HepG2 (cell line): ENCODE data around the gene RUVBL1. TPM values are rescaled to one million over a fixed set of nuclear protein-coding genes. Genes with fewer than 3 reads are reported as not detected.

Experiments used
- MAFK ChIP-seq, 2 experiments: IDR thresholded peaks in 1 of 2; conservative IDR thresholded peaks in 1 of 2; 2 replicates each; pipeline ENCODE4 v1.6.1; 2011; ENCODE audit warnings: improper control_type of control experiment in 2 of 2, low read length in 2 of 2
- MIXL1 ChIP-seq: IDR thresholded peaks from 2 replicates; pipeline ENCODE4 v1.6.1; 2016
- RAD21 ChIP-seq: fragments of 450-650 bp; formaldehyde crosslinking; IDR thresholded peaks from 2 replicates; pipeline ENCODE4 v1.5.0; 2020; ENCODE audit warnings: mild to moderate bottlenecking
- SMC3 ChIP-seq: IDR thresholded peaks from 2 replicates; pipeline ENCODE4 v1.6.1; 2011; ENCODE audit warnings: low read length, improper control_type of control experiment
- SPEN ChIP-seq: sonication (generic); formaldehyde crosslinking; IDR thresholded peaks from 2 replicates; pipeline ENCODE4 v1.5.1; 2020; ENCODE audit warnings: low read depth, mild to moderate bottlenecking, missing genetic modification reagents
- SRSF9 ChIP-seq: fragments of 200-400 bp; formaldehyde crosslinking; IDR thresholded peaks from 2 replicates; pipeline ENCODE4 v1.6.1; 2018; ENCODE audit warnings: borderline replicate concordance, mild to moderate bottlenecking, low read depth, low read length; ENCODE audit not compliant: insufficient read depth, poor library complexity, severe bottlenecking
- THAP11 ChIP-seq: IDR thresholded peaks from 2 replicates; pipeline ENCODE4 v1.6.1; 2016; ENCODE audit warnings: missing biosample characterization, missing genetic modification reagents
- XRCC5 ChIP-seq: fragments of 200-400 bp; formaldehyde crosslinking; optimal IDR thresholded peaks from 2 replicates; pipeline ENCODE3; 2017; ENCODE audit warnings: mild to moderate bottlenecking, low read length
- ZBTB20 ChIP-seq: sonication (generic); formaldehyde crosslinking; IDR thresholded peaks from 2 replicates; pipeline ENCODE4 v1.8.1; 2023; ENCODE audit warnings: missing genetic modification reagents, low read depth, mild to moderate bottlenecking, borderline replicate concordance
- ZBTB38 ChIP-seq: sonication (generic); formaldehyde crosslinking; IDR thresholded peaks from 2 replicates; pipeline ENCODE4 v1.5.1; 2020; ENCODE audit warnings: mild to moderate bottlenecking, missing genetic modification reagents
- ZNF274 ChIP-seq: sonication (generic); formaldehyde crosslinking; IDR thresholded peaks from 2 replicates; pipeline ENCODE4 v1.5.1; 2020; ENCODE audit warnings: mild to moderate bottlenecking, missing genetic modification reagents
- ZNF329 ChIP-seq: sonication (generic); formaldehyde crosslinking; IDR thresholded peaks from 2 replicates; pipeline ENCODE4 v1.9.0; 2021; ENCODE audit warnings: low read depth, mild to moderate bottlenecking, missing genetic modification reagents
- ZNF331 ChIP-seq: sonication (generic); formaldehyde crosslinking; IDR thresholded peaks from 2 replicates; pipeline ENCODE4 v1.4.0; 2020; ENCODE audit warnings: missing genetic modification reagents
- ZNF670 ChIP-seq: sonication (generic); formaldehyde crosslinking; IDR thresholded peaks from 2 replicates; pipeline ENCODE4 v1.8.0; 2022; ENCODE audit warnings: mild to moderate bottlenecking, missing genetic modification reagents, borderline replicate concordance
- polyA plus RNA-seq, 8 experiments: library from polyadenylated mRNA; depleted of rRNA in 3 of 8; stranded (reverse) in 7 of 8; unstranded in 1 of 8; fragments of >200 nt; fragmentation: Illumina TruSeq in 4 of 8; extraction: Trizol in 4 of 8; gene quantifications; 2 replicates each; pipeline versions ENCODE4 v1.2.1 to v1.2.3, GENCODE V29; 2011 to 2016; ENCODE audit warnings: low read depth in 4 of 8, missing spikeins in 1 of 8, mixed read lengths in 1 of 8; ENCODE audit not compliant: insufficient read depth in 1 of 8
- total RNA-seq, 5 experiments: library from RNA; depleted of rRNA; stranded (reverse); fragments of >200 nt; fragmentation: Illumina TruSeq; extraction: Trizol; gene quantifications; 2 replicates each; pipeline ENCODE4 v1.2.3, GENCODE V29; 2016; ENCODE audit warnings: low read depth in 1 of 5
- TF ChIP-seq, protein P1 (sequence below), 2 experiments: fragments of 450-650 bp in 1 of 2; sonication (generic) in 1 of 2; formaldehyde crosslinking in 1 of 2; IDR thresholded peaks; 2 replicates each; pipeline versions ENCODE4 v1.6.1 to v1.8.0; 2016 to 2022; ENCODE audit warnings: antibody characterized with exemption in 1 of 2, mild to moderate bottlenecking in 1 of 2, missing genetic modification reagents in 1 of 2
- TF ChIP-seq, protein P2 (sequence below): sonication (generic); formaldehyde crosslinking; IDR thresholded peaks from 2 replicates; pipeline ENCODE4 v1.5.1; 2020; ENCODE audit warnings: mild to moderate bottlenecking, missing genetic modification reagents, moderate library complexity

RUVBL1 gene
- total and polyA plus RNA-seq, 2 of the 13 experiments (the other 11 are each of a cell fraction or from before 2014, with no cell fraction given), result 32.7 to 86.3 TPM

GRCh38 chr3:128095222-128095703, 28.3 kb downstream of the RUVBL1 start (continued):
- TF ChIP-seq, protein P1, sequence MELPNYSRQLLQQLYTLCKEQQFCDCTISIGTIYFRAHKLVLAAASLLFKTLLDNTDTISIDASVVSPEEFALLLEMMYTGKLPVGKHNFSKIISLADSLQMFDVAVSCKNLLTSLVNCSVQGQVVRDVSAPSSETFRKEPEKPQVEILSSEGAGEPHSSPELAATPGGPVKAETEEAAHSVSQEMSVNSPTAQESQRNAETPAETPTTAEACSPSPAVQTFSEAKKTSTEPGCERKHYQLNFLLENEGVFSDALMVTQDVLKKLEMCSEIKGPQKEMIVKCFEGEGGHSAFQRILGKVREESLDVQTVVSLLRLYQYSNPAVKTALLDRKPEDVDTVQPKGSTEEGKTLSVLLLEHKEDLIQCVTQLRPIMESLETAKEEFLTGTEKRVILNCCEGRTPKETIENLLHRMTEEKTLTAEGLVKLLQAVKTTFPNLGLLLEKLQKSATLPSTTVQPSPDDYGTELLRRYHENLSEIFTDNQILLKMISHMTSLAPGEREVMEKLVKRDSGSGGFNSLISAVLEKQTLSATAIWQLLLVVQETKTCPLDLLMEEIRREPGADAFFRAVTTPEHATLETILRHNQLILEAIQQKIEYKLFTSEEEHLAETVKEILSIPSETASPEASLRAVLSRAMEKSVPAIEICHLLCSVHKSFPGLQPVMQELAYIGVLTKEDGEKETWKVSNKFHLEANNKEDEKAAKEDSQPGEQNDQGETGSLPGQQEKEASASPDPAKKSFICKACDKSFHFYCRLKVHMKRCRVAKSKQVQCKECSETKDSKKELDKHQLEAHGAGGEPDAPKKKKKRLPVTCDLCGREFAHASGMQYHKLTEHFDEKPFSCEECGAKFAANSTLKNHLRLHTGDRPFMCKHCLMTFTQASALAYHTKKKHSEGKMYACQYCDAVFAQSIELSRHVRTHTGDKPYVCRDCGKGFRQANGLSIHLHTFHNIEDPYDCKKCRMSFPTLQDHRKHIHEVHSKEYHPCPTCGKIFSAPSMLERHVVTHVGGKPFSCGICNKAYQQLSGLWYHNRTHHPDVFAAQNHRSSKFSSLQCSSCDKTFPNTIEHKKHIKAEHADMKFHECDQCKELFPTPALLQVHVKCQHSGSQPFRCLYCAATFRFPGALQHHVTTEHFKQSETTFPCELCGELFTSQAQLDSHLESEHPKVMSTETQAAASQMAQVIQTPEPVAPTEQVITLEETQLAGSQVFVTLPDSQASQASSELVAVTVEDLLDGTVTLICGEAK (IDR thresholded peaks at IDR 0.05), result no peak
- TF ChIP-seq, protein P1 (CRISPR knock-in tag; IDR thresholded peaks at IDR 0.05), result no peak
- TF ChIP-seq, protein P2, sequence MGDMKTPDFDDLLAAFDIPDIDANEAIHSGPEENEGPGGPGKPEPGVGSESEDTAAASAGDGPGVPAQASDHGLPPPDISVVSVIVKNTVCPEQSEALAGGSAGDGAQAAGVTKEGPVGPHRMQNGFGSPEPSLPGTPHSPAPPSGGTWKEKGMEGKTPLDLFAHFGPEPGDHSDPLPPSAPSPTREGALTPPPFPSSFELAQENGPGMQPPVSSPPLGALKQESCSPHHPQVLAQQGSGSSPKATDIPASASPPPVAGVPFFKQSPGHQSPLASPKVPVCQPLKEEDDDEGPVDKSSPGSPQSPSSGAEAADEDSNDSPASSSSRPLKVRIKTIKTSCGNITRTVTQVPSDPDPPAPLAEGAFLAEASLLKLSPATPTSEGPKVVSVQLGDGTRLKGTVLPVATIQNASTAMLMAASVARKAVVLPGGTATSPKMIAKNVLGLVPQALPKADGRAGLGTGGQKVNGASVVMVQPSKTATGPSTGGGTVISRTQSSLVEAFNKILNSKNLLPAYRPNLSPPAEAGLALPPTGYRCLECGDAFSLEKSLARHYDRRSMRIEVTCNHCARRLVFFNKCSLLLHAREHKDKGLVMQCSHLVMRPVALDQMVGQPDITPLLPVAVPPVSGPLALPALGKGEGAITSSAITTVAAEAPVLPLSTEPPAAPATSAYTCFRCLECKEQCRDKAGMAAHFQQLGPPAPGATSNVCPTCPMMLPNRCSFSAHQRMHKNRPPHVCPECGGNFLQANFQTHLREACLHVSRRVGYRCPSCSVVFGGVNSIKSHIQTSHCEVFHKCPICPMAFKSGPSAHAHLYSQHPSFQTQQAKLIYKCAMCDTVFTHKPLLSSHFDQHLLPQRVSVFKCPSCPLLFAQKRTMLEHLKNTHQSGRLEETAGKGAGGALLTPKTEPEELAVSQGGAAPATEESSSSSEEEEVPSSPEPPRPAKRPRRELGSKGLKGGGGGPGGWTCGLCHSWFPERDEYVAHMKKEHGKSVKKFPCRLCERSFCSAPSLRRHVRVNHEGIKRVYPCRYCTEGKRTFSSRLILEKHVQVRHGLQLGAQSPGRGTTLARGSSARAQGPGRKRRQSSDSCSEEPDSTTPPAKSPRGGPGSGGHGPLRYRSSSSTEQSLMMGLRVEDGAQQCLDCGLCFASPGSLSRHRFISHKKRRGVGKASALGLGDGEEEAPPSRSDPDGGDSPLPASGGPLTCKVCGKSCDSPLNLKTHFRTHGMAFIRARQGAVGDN (CRISPR knock-in tag), result peak; percentile 73
- TF ChIP-seq ZBTB38 (CRISPR knock-in tag), result peak; percentile 56; the same call in 1 of the 2 replicates
- peak; percentile 94 for TF ChIP-seq RAD21 (CRISPR knock-in tag)
- no peak for TF ChIP-seq ZNF329
- TF ChIP-seq ZNF274 (CRISPR knock-in tag), result 0 out of 2 replicates have a peak, but pooled peaks have one; percentile 60
- peak; percentile 83 for TF ChIP-seq XRCC5
- TF ChIP-seq ZNF331 (CRISPR knock-in tag), result peak; percentile 29; the same call in 1 of the 2 replicates
- TF ChIP-seq SRSF9, result no peak
- TF ChIP-seq SPEN, result peak; percentile 26; the same call in 1 of the 2 replicates
- peak; percentile 61; the same call in 1 of the 2 replicates for TF ChIP-seq SMC3
- TF ChIP-seq THAP11 (CRISPR knock-in tag), result peak; percentile 24; the same call in 1 of the 2 replicates
- no peak for TF ChIP-seq ZNF670 (CRISPR knock-in tag)
- TF ChIP-seq MIXL1 (CRISPR knock-in tag), result 0 out of 2 replicates have a peak, but pooled peaks have one; percentile 19
- TF ChIP-seq MAFK (conservative IDR thresholded peaks at IDR 0.05 in 1 of 2, IDR thresholded peaks at IDR 0.05 in 1 of 2; ENCODE audit: low read length in 2 of 2), result 0 out of 4 replicates have a peak, but pooled peaks of 1 of the 2 experiments have one; percentile 11
- TF ChIP-seq ZBTB20 (CRISPR knock-in tag), result 0 out of 2 replicates have a peak, but pooled peaks have one; percentile 12
